H9 (cell line): ENCODE measurements around the gene NFX1. TPM values are rescaled to one million over a fixed set of nuclear protein-coding genes. Genes with fewer than 3 reads are reported as not detected.

Experiments
- DNase-seq: peaks from one replicate; pipeline ENCODE4 v3.0.0-alpha.2; 2017
- H2AFZ ChIP-seq: one replicate; pipeline ENCODE4 v1.6.1; 2013; ENCODE audit warnings: mild to moderate bottlenecking, low read length, control low read depth, moderate library complexity
- H2AK5ac ChIP-seq: 2 replicates; pipeline ENCODE4 v1.6.1; 2013; ENCODE audit warnings: low read length, control low read depth, mixed read lengths; ENCODE audit not compliant: insufficient read length
- H2BK120ac ChIP-seq: one replicate; pipeline ENCODE4 v1.6.1; 2013; ENCODE audit warnings: low read depth, mild to moderate bottlenecking, low read length, control low read depth, inconsistent platforms; ENCODE audit not compliant: poor library complexity, severe bottlenecking
- H2BK12ac ChIP-seq: 2 replicates; pipeline ENCODE4 v1.6.1; 2013; ENCODE audit warnings: low read length, control low read depth, mixed read lengths, low read depth; ENCODE audit not compliant: insufficient read length
- H2BK15ac ChIP-seq: 2 replicates; pipeline ENCODE4 v1.6.1; 2013; ENCODE audit warnings: low read depth, low read length, control low read depth
- H2BK20ac ChIP-seq: one replicate; pipeline ENCODE4 v1.6.1; 2013; ENCODE audit warnings: low read depth, mild to moderate bottlenecking, low read length, control low read depth, inconsistent platforms; ENCODE audit not compliant: poor library complexity, severe bottlenecking
- H2BK5ac ChIP-seq: 2 replicates; pipeline ENCODE4 v1.6.1; 2013; ENCODE audit warnings: low read length, control low read depth, mixed read lengths; ENCODE audit not compliant: insufficient read length
- H3K14ac ChIP-seq: 2 replicates; pipeline ENCODE4 v1.6.1; 2013; ENCODE audit warnings: low read length, control low read depth; ENCODE audit not compliant: insufficient read depth
- H3K18ac ChIP-seq: 2 replicates; pipeline ENCODE4 v1.6.1; 2013; ENCODE audit warnings: low read depth, mild to moderate bottlenecking, mixed read lengths, low read length, control low read depth; ENCODE audit not compliant: insufficient read length
- H3K23ac ChIP-seq: 2 replicates; pipeline ENCODE4 v1.6.1; 2013; ENCODE audit warnings: low read length, control low read depth, mixed read lengths, low read depth; ENCODE audit not compliant: insufficient read length
- H3K23me2 ChIP-seq: 2 replicates; pipeline ENCODE4 v1.6.1; 2013; ENCODE audit warnings: low read depth, mild to moderate bottlenecking, mixed read lengths, low read length, control low read depth; ENCODE audit not compliant: insufficient read length, poor library complexity, severe bottlenecking
- H3K27ac ChIP-seq: 2 replicates; pipeline ENCODE4 v1.5.1; 2013; ENCODE audit warnings: low read length, control low read depth, mixed read lengths, low read depth; ENCODE audit not compliant: insufficient read length
- H3K27me3 ChIP-seq: 2 replicates; pipeline ENCODE4 v1.6.1; 2013; ENCODE audit warnings: low read length, control low read depth, inconsistent platforms; ENCODE audit not compliant: insufficient read depth
- H3K4ac ChIP-seq: 2 replicates; pipeline ENCODE4 v1.6.1; 2013; ENCODE audit warnings: low read depth, mild to moderate bottlenecking, control low read depth, inconsistent platforms, low read length, moderate library complexity
- H3K4me1 ChIP-seq: 2 replicates; pipeline ENCODE4 v1.6.1; 2013; ENCODE audit warnings: low read length, control low read depth, inconsistent platforms; ENCODE audit not compliant: insufficient read depth
- H3K4me2 ChIP-seq: 2 replicates; pipeline ENCODE4 v1.6.1; 2013; ENCODE audit warnings: low read length, control low read depth, mixed read lengths; ENCODE audit not compliant: insufficient read length, insufficient read depth
- H3K56ac ChIP-seq: 2 replicates; pipeline ENCODE4 v1.6.1; 2013; ENCODE audit warnings: low read depth, mild to moderate bottlenecking, mixed read lengths, low read length, control low read depth; ENCODE audit not compliant: insufficient read length
- H3K79me1 ChIP-seq: 2 replicates; pipeline ENCODE4 v1.6.1; 2013; ENCODE audit warnings: low read depth, mild to moderate bottlenecking, moderate library complexity, low read length, control low read depth, inconsistent platforms; ENCODE audit not compliant: insufficient read depth, poor library complexity, severe bottlenecking
- H3K79me2 ChIP-seq: 2 replicates; pipeline ENCODE4 v1.6.1; 2013; ENCODE audit warnings: low read length, control low read depth, inconsistent platforms; ENCODE audit not compliant: insufficient read depth
- H3K9ac ChIP-seq: 2 replicates; pipeline ENCODE4 v1.6.1; 2013; ENCODE audit warnings: low read length, control low read depth, mixed read lengths; ENCODE audit not compliant: insufficient read length; ENCODE audit errors: extremely low read depth
- H3K9me3 ChIP-seq: one replicate; pipeline ENCODE4 v1.6.1; 2013; ENCODE audit warnings: low read depth, low read length, inconsistent platforms; ENCODE audit not compliant: control insufficient read depth
- H3T11ph ChIP-seq: one replicate; pipeline ENCODE4 v1.6.1; 2013; ENCODE audit warnings: mild to moderate bottlenecking, low read length, control low read depth, inconsistent platforms
- H4K20me1 ChIP-seq: one replicate; pipeline ENCODE4 v1.6.1; 2013; ENCODE audit not compliant: control insufficient read depth, insufficient read length, insufficient read depth
- H4K5ac ChIP-seq: 2 replicates; pipeline ENCODE4 v1.6.1; 2013; ENCODE audit warnings: low read depth, mild to moderate bottlenecking, mixed read lengths, low read length, control low read depth; ENCODE audit not compliant: insufficient read length
- H4K8ac ChIP-seq: replicated peaks from 2 replicates; pipeline ENCODE4 v1.6.1; 2013; ENCODE audit warnings: low read length, control low read depth, mixed read lengths, low read depth; ENCODE audit not compliant: insufficient read length
- H4K91ac ChIP-seq: 2 replicates; pipeline ENCODE4 v1.6.1; 2013; ENCODE audit warnings: low read depth, mild to moderate bottlenecking, moderate library complexity, mixed read lengths, low read length, control low read depth; ENCODE audit not compliant: insufficient read length
- H3K27ac Mint-ChIP-seq, 3 experiments: 2 replicates in 2 of 3; 3 replicates in 1 of 3; pipeline ENCODE4 v1.8.0; 2020 to 2021; ENCODE audit warnings: mixed read lengths in 3 of 3, mild to moderate bottlenecking in 1 of 3, moderate library complexity in 1 of 3
- H3K27me3 Mint-ChIP-seq: 2 replicates; pipeline ENCODE4 v1.8.0; 2021; ENCODE audit warnings: low read depth, mild to moderate bottlenecking, moderate library complexity, mixed read lengths
- H3K36me3 Mint-ChIP-seq, 3 experiments: 2 replicates in 2 of 3; 3 replicates in 1 of 3; pipeline ENCODE4 v1.8.0; 2020 to 2021; ENCODE audit warnings: low read depth in 3 of 3, mixed read lengths in 3 of 3; ENCODE audit not compliant: insufficient read depth in 1 of 3
- H3K4me1 Mint-ChIP-seq, 2 experiments: 2 replicates each; pipeline ENCODE4 v1.8.0; 2020; ENCODE audit warnings: mixed read lengths in 2 of 2
- H3K4me3 Mint-ChIP-seq, 2 experiments: 2 replicates in 1 of 2; 3 replicates in 1 of 2; pipeline ENCODE4 v1.8.0; 2020 to 2021; ENCODE audit warnings: mild to moderate bottlenecking in 2 of 2, mixed read lengths in 2 of 2, moderate library complexity in 1 of 2
- H3K9me3 Mint-ChIP-seq, 2 experiments: 2 replicates in 1 of 2; 3 replicates in 1 of 2; pipeline ENCODE4 v1.8.0; 2020; ENCODE audit warnings: mild to moderate bottlenecking in 2 of 2, mixed read lengths in 2 of 2, moderate library complexity in 1 of 2
- CTCF ChIP-seq: fragments of 200-600 bp; sonication (generic); conservative IDR thresholded peaks from 3 replicates; pipeline ENCODE4 v1.8.0; 2021; ENCODE audit warnings: antibody characterized with exemption, mild to moderate bottlenecking
- whole genome bisulfite sequencing: extraction: QIAGEN DNeasy Blood & Tissue Kit; methylation state at CpG from one replicate; pipeline ENCODE4 v1.1.7; 2013; ENCODE audit warnings: missing lambda C conversion rate, low lambda C conversion rate, mixed read lengths; ENCODE audit not compliant: insufficient read length; ENCODE audit errors: extremely low coverage; 5-methylcytosine and 5-hydroxymethylcytosine counted together
- total RNA-seq: library from RNA; stranded (reverse); gene quantifications from 2 replicates; pipeline ENCODE4 v1.2.1, GENCODE V29; 2021

The NFX1 gene
- total RNA-seq, 1 experiment from 2014 or later: 35.1 TPM

- Histone ChIP-seq H3K4me2 (no peak overlapping the region), H3K14ac (no peak overlapping the region), H3K79me2 (no peaks in the 10 kb centered on the region), H3K79me1 (no peaks in the 10 kb centered on the region), H2BK15ac (no peak overlapping the region), H2BK5ac (no peak overlapping the region), H3K27ac (no peak overlapping the region), H3K4ac (no peak overlapping the region), H3K9me3 (no peaks in the 10 kb centered on the region), H4K5ac (no peak overlapping the region), H3K18ac (no peak overlapping the region), H3K4me1 (no peaks in the 10 kb centered on the region), H3K56ac (no peak overlapping the region), H2AK5ac (no peak overlapping the region), H2BK120ac (no peak overlapping the region), H2AFZ (no peak overlapping the region), H4K91ac (no peak overlapping the region), H4K20me1 (no peaks in the 10 kb centered on the region), H3T11ph (no peak overlapping the region), H2BK12ac (no peak overlapping the region), H3K9ac (no peak overlapping the region), H2BK20ac (no peak overlapping the region), H3K23ac (no peak overlapping the region), H4K8ac (no peak overlapping the region), H3K23me2 (no peaks in the 10 kb centered on the region), H3K27me3 (no peaks in the 10 kb centered on the region)
- no peak for TF ChIP-seq CTCF
- peaks cover 32 to 60% (median 54%) of the 10 kb centered on the region in 3 experiments for H3K36me3 Mint-ChIP-seq
- H3K4me1 Mint-ChIP-seq: no peaks in the 10 kb centered on the region
- no peaks in the 10 kb centered on the region for H3K27me3 Mint-ChIP-seq
- no peak overlapping the region for H3K27ac Mint-ChIP-seq
- H3K4me3 Mint-ChIP-seq: no peak overlapping the region
- no CpG with 5 or more reads among the region's 5 CpGs for WGBS
- no peaks in the 10 kb centered on the region for H3K9me3 Mint-ChIP-seq
- DNase-seq: no peak
Measured at GRCh38 chr9:33329979-33330378, 39.7 kb downstream of the NFX1 start.
